Hepatocyte (in vitro differentiated cells): Measurements from ENCODE around the gene ERBB4.

Experiments
- EZH2 ChIP-seq: fragments of 200-600 bp; sonication (generic); IDR thresholded peaks from 2 replicates; pipeline ENCODE4 v1.6.1; 2016; ENCODE audit warnings: antibody characterized with exemption, mild to moderate bottlenecking, borderline replicate concordance
- EZH2phosphoT487 ChIP-seq: fragments of 200-600 bp; sonication (generic); IDR thresholded peaks from one replicate; pipeline ENCODE4 v1.6.1; 2018; ENCODE audit warnings: antibody characterized with exemption, mild to moderate bottlenecking, low read depth, moderate library complexity; ENCODE audit not compliant: unreplicated experiment, severe bottlenecking
- TF ChIP-seq, protein P1 (sequence below): fragments of 200-600 bp; sonication (generic); IDR thresholded peaks from 2 replicates; pipeline ENCODE4 v1.5.1; 2016; ENCODE audit warnings: antibody characterized with exemption, mild to moderate bottlenecking; ENCODE audit not compliant: poor library complexity

DNA sequence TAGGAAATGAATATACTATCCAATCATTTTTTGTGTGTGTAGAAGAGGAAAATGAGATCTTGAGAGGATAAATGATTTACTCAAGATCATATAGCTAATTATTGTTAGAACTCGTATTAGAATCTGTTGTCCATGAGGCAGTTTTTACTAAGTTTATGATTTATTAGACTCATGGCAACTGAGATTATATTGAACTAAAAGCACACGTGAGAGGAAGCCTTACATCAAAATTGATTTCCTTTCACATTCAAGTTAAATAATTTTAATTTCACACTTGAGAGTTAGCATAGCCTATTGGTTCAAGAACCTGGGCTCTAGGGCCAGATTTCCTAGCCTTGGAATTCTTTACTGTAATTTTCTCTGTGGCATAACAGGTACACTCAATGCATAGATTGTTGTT is 552.3 kb downstream of the ERBB4 start:
- TF ChIP-seq, protein P1, sequence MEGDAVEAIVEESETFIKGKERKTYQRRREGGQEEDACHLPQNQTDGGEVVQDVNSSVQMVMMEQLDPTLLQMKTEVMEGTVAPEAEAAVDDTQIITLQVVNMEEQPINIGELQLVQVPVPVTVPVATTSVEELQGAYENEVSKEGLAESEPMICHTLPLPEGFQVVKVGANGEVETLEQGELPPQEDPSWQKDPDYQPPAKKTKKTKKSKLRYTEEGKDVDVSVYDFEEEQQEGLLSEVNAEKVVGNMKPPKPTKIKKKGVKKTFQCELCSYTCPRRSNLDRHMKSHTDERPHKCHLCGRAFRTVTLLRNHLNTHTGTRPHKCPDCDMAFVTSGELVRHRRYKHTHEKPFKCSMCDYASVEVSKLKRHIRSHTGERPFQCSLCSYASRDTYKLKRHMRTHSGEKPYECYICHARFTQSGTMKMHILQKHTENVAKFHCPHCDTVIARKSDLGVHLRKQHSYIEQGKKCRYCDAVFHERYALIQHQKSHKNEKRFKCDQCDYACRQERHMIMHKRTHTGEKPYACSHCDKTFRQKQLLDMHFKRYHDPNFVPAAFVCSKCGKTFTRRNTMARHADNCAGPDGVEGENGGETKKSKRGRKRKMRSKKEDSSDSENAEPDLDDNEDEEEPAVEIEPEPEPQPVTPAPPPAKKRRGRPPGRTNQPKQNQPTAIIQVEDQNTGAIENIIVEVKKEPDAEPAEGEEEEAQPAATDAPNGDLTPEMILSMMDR = no peak
- no peak for TF ChIP-seq EZH2phosphoT487
- no peak for TF ChIP-seq EZH2
